Activated CD4-positive, alpha-beta T cell treated with anti-CD3 and anti-CD28 coated beads, Interleukin-2, amount 50 U/mL, for 1 hour (primary cell): ENCODE measurements around the gene KCNQ5.

Source experiments
- DNase-seq: peaks from one replicate; pipeline ENCODE4 v3.0.0-alpha.2; 2020

The KCNQ5 gene

DNA sequence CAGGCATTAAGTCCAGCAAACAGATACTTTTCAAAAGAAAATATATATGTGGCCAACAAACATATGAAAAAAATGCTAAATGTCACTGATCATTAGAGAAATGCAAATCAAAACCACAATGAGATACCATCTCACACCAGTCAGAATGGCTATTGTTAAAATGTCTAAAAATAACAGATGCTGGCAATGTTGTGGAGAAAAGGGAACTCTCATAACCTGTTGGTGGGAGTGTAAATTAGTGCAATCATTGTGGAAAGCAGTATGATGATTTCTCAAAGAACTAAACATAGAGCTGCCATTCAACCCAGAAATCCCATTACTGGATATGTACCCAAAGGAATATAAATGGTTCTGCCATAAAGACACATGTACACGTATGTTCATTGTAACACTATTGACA lies 20.6 kb downstream of the KCNQ5 start:
- DNase-seq = no peak

DNA sequence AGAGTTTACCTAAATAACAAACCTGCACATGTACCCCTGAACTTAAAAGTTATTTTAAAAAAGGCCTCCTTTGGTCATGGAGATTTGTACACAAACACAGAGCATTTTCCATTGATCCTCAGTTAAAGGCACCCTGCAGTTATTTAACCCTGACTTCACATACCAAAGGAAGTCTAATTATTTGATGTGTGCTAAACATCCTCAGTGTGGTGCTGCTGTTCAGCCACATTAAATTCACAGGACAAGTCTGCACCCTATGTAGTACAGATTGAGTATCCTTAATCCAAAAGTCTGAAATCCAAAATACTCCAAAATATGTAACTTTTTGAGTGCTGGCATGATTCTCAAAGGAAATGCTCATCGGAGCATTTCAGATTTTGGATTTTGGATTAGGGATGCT lies 21.4 kb downstream of the KCNQ5 start:
- no peak for DNase-seq

DNA sequence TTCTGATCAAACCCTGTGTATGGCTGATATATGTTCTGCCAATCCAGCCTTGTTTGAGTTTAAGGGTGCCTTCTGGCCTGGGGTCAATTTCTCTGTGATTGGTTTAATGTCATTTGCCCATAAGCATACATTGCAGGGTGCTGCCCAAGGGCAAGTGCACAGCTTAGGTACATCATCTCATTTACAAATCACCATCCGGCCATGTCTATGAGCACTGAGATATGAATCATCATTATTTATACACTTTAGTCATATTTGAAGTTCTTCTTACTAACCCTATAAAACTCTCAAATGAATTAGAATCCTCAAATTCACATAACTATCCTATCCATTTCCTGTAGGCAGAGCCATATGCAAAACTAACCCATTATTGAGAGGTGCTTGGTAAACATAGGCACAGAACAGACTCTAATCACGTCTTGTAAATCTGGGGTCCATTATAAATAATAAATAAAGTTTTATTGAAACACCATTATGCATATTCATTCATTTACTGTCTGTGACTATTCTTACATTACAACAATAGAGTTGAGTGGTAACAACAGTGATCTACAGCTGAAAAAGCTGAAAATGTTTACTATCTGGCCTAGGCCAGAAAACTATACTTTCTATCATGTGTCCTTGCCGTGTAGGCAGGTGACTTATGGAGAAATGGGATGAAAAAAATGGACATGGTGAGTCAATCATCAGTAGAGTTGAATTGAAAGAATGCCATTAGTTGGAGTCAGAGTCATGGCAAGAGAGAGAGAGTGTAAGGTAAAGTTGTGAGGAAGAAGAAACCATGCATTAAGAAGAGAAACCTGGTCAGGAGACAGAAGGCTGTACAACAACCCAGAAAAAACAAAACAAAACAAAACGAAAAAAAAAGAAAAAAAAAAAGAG lies 25.0 kb downstream of the KCNQ5 start:
- no peak for DNase-seq

DNA sequence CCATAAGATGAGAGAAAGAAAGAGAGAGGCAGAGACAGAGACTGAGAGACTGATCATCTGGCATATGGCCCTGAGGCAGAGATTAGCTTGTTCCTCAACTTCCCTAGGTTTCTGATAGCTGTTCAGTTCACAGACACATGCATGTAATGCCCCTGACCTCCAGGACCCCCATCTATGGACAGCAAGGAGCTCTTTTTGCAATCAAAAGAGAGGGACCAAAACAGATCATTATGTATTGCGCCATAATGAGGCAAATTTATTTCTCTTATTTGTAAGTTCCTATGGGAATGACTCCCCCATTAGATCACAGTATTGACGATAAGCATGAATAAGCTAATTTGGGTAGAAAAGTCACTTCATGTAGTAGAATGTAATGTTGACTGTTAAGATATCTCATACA lies 25.6 kb downstream of the KCNQ5 start:
- DNase-seq = no peak

DNA sequence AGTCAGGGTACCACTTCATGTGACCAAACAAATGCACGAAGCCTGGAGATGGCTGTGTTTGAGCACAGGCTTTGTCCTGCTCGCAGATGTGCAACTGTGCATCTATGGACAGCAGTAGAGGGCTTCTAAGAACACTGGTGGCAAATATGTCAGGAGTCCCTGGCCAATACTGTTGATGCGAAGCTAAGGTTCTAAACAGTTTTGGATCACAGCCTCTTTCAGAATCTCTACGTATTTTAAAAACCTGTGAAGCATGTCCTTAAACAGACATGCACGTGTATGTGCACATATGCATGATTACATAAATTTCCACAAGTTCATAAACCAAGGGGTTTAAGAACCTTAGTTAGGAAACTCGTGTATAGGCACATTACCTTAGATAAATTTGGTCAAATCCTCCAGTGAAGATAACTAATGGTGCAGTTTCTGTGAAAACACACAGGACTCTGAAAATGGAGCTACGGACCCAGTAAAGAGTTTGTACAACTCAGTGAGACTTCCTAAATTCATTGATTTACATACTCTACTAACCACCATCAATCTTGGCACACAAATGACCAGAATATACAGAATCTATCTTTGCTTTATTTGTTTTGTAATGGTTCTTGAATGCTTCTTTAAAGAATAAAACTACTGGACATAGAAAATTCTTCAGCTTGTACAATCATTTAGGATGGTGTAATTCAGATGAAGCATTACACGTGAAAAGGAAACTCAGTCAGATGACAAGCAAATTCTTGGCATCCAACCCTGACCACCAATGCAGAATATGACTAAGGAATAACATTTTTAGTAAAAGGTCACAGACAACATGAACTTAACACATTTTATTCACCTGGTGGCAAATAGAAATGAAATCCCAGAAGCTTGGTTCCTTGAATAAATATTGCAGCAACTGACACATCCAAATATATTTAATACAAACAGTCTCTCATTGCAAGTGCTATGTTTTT lies 27.4 kb downstream of the KCNQ5 start:
- no peak for DNase-seq

DNA sequence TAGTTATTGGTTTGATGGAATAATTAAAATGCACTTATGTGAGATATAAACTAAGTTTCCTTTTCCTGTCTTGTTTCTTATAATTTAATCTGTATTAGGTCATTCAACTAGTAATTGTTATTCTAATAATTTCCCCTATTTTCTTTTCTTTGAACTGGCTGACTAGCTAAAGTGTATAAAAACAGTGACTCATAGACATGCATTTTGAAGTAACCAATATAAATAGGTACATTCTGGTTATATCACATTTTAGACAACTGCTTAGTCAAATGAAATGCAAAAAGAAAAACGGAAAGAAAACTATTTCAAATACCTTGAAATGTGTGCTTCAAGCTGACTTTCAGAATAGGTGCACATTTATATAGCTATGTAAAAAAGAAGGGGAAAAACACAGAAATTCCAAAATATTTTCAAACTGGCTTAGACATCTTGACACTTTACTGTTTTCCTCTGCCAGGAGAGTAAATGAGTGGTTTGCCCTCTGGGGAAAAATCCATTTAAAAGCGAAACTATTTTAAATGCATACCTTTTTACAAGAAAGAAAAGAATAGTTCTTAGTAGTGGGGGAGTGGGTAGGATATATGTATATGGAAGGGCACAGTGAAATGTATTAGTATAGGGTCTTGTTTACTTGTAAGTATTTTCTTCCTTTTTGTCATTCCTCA lies 28.3 kb downstream of the KCNQ5 start:
- DNase-seq = no peak

DNA sequence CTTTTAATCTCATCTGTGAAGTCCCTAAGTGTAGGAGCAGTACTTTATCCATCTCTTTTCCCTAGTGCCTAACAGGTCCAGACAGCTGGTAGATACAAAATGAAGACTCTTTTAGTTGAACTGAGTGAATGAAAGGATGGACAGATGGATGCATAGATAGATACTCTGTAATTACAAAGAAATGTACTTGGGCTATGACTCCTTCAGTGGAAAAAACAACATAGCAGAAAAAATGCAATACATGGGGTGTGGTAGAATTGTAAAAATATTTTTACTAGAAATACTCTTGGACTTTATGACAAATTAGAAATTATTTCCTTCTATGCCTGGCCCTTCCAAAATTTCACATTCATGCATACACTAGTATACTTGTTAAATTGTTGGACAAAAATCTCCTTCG lies 29.3 kb downstream of the KCNQ5 start:
- DNase-seq = no peak

DNA sequence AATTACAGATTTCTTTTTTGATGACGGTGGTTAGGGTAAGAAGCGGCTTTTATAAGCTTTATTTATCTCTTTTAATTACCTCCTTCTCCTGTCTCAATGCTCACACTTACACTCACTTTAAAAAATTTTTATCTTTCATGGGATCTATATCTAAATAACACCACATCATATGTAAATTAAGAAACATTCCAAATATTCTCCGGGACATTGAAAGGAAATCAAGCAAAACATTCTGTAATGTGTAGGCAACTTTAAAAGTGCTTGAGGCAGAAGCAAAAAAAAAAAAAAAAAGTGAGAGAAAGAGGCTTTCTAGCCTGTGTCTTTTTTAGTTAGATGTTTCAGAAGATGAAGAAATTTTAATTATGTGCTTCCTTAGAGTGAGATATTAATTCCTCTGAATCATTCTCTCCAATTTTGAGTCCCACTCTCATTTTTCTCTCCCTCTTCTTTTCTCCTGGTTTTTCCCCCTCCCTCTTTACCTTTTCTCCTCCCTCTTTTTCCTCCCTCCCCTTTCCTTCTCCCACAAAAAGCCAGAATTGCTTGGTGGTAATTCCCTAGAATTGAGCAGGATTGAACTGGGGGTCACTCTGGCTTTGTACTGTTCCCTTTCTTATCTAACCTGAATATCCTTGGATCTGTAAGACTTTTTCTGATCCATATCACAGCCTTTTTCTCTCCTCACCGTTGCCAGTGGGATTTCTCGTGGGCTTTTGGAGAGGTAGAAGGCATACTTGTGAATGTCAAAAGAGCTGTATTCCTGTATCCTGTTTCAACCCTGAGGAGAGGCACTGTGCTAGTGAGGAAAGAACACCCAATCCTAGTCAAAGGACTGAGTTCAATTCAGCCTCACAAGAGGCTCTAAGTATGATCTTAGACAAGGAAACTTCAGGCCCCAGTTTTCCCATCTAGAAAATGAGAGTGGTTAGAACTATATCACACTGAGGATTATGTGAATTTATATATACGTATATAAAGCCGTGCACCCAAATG lies 30.4 kb downstream of the KCNQ5 start:
- DNase-seq = no peak

DNA sequence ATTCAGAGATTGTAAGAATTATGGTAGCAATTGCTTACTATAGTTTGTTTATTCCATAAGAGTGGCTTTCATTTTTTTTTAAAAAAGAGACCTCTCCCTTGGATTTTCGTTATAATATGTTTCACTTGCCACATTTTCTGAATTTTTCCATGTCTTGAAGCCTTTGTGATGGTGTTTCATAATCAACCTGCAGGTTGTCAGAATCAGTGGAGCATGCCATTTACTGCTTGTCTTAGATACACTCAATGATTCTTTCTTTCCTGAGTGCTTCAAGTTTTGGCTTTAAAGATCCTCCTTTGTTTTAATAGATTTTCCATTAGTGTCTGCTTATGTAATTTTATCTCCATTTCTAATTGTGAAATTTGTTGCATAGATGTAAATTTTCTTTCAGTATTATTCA lies 31.2 kb downstream of the KCNQ5 start:
- DNase-seq = no peak

DNA sequence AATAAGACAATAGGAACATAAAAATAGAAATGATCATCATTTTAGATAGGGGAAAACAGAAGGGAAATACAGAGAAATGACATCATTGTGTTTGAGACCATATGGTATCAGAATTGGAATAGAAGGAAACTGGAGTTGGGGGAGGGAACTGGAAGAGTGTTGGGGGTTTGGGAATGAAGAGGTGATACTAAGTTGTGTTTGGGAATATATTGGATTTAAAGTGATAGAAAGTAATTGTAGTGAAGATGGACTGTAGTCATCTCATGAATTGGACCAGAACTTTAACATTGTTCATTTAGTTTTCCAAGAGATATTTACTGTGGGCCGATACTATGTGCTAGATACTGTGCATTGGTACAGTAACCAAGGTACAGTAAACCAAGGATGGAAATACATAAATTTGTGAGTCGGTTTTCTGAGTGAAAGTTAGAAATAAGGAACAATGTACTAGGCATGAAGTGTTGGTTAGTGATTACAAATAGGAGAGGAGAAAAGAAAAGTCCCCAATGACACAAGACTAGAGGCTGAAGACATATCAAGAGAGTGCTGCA lies 32.3 kb downstream of the KCNQ5 start:
- no peak for DNase-seq

DNA sequence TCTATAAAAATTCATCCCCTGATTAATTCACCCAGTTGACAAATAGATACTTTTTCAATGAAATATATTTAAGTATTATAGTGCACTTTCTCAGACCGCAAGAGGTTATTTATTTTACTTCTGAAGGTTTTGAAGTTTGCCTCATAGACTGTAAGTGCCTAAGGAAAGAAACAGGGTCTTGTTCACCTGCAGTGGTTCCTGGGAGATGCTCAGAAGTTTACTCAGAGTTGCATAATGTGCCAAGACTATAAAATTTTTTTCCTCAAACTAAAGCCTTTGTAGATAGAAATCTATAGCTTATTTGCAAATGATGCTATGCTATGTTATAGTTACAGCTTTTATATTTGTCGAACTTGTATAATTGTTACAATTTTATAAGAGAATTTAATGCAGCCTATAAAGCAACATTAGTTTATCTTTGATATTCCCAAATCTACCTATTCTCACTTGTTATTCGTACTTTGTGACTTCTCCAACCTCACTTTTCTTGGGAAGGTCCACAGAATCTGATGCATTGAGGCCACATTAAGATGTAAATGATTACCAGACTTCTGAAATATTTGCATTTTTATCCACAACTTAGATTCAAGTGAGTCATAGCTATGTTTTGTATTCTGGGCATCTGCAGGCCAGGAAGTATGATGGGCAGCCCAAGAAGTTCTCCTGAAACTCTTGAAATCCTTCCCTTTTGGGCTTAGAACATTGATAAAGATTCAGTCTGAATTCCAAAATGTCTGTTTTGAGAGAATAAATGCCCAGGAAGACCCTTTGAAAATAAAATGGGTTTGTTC lies 35.7 kb downstream of the KCNQ5 start:
- DNase-seq = no peak

DNA sequence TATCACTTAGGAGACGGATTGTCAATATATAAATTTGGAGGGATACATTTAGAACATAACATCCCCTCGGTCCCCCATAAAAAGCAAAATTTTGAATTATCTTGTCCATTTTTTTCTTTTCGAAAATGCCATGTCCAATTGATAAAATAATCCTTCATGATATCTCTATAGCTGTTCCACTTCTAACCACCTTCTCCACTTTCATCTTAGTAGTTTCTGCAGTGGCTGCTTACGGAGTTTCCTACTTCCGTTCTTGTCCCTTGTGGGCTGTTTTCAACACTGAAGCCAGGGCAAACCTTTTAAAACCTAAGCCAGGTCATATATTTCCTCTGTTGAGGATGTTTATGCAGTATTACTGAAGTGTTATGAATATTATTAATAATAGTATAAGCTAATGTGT lies 37.9 kb downstream of the KCNQ5 start:
- no peak for DNase-seq

DNA sequence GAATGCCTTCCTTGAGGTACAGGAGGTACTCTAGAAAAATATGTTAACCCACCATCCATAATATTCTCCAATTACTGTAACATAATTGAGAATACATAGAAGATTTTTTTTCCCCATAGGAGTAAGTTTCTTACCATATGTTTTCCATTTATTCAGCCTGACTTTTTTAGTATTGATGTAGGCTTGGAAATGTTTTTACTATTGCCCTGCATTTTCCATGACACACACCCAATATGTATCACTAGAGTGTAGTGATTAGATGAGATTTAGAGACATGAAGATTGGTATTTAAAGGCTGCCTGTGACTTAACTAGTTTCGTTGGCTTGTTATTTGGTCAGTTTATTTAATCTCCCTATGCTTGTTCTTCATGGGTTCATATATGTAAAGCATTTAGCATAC lies 39.5 kb downstream of the KCNQ5 start:
- DNase-seq = no peak

DNA sequence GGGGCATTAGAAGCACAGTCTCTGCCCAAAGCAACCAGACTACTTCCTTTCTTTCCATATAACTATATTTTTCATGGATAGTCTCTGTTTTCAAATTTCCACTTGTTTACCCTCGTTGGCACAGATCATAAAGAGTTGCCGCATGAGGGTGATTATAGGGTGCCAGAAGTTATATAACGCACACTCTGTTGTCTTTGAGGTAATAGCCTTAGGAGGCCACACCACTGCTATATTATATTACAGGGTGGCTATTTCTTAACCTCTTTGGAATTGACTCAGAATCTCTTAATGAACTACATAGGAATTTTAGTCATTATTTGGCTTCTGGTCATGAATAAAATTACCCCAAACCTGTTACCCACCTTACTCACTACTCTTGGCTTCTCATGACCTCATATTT lies 43.7 kb downstream of the KCNQ5 start:
- no peak for DNase-seq

DNA sequence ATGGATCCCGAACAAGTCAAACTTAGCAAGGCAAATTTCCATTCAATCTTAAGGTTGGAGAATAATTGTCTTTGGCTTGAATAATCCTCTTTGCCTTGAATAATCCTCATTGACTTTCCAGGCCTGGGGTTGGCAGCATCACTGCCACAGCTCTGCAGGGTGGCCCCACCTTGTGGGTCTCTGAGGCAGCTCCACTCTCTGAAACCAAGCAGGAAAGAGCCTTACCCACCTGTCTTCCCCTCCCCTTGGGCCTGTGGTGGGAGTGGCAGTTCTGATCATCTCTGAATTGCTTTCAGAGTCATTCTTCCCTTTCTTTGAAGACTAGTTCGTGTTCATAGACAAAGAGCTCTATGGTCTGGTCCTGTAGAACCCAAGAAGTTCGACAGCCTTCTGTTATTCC lies 47.5 kb downstream of the KCNQ5 start:
- DNase-seq = no peak

DNA sequence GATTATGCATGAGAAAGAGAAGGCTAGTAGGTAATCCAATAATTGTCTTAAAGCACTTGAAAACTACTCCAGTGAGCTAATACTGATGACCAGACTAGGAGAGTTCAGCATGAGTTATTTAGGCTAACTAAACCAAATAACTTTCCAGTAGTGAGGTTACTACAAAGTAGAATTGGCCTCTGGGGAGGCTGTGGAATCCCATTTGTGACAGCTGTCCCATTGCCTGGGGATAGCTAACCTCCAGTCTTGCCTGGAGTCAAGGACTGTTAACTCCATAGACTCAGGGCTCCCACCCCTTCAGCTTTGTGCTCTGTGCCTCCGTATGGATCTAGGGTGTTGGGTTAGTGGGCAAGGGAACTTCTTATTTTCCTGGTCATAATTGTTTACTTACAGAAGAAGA lies 51.0 kb downstream of the KCNQ5 start:
- no peak for DNase-seq

DNA sequence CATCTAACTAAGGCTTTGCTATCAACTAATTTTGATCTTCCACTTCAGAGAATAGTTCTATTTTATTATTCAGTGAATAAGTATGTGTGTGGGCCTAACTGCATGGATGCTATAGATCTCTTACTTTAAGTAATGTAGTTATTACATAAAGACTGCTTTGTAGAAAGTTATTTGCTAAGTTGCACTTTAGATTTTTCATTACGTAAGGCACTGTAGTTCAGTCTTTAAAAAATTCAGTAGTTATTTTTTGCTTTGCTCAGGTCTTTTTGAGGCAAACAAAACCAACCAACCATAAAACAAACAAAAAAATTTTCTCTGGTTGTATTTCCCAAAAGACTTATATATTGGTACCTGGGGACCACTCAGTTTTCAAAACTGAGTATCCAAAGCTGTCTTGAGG lies 53.0 kb downstream of the KCNQ5 start:
- no peak for DNase-seq

DNA sequence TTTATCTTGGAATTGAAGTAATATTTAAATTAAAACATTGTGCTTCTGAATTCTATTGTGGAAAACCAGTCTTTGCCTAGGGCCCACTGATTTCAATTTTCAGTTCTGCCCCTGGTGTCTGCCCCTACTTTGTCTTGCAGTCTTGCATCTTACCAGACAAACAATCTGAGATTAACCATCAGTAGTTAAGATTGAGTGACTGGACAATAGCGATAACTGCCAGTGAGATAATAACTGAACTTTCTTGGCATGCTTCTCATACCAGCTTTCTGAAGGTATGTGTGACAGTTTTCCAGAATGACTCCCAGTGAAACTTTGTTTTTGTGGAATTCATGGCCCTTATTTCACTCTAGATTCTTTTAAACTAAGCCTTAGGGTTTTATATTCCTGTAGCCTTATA lies 53.5 kb downstream of the KCNQ5 start:
- DNase-seq = no peak

DNA sequence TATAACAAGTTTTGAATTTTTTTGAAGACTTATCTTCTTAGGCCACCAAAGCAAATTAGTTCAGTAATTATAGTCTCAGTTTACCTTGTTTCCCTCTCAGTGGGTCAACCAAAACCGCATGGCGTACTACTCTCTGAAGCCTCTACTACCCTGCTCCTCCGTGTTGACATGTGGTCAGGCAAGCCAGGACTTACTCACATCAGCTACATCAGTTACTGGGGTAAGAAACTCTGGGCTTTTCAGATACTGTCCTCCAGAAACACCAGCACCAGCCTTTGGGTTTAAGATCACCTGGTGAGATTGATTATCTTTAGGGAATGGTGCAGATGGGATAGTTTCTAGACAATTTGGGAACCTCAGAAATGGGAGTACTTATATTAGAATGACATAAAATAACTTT lies 55.1 kb downstream of the KCNQ5 start:
- DNase-seq = no peak

DNA sequence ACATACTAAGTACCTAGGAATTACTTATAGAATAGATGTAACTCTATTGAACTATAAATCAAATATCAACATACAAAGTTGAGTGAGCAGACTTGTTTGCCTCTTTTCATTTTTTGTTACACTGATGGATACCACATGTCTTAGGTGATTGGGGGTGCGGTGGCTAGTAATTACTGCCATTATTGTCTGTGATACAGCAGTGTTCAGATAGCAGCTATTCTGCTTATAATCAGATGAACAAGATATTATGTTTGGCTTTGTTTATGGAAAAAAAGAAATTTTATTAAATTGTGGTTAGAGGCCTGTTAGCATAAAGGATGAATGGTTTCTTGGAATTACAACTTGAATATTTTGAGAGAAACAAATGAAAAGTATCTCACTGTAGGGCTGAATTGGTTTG lies 55.9 kb downstream of the KCNQ5 start:
- DNase-seq = no peak

DNA sequence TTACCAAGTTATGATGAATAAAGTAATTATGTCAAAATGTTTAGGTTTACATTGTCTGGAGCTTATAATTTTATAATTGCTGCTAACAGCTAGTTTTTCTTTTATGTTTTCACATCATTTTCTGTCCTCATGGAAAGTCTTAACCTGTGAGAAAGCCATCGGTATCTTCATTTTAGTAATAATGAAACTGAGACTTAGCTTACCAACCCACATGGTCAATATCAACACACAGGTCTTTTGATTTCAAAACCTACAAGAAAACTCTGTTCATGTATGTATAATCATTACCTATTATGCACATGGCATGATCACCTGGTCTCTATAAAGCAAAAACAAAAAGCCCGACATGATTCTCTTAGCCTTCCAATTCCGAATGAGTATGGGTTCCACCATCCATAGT lies 61.9 kb downstream of the KCNQ5 start:
- no peak for DNase-seq
